Measurements from ENCODE around the gene SLC25A30. TPM values are rescaled to one million over a fixed set of nuclear protein-coding genes. Genes with fewer than 3 reads are reported as not detected.

Gene SLC25A30
- total and polyA plus RNA-seq, 8 donors, result 15.2 to 25.1 (median 17.9) TPM

DNA sequence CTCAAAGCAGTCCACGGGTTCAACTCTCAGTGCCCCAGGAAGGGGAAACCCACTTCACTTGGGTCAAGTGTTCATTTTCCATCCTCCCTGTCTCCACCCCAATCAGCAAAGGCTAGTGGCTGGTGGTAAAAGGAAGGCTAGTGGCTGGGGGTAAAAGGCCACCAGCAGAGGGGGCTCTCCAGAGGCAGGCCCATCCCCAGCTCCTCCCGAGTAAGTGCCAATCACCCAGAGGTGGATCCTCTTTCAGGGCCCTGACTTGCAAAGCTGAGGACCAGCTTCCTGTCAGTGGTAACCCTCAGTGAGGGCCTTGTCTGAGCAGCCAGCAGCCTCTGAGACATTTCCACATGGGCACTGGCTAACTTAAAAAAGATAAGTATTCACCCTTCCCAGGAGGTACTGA lies 55.2 kb downstream of the SLC25A30 start:
- TF ChIP-seq, protein P1, sequence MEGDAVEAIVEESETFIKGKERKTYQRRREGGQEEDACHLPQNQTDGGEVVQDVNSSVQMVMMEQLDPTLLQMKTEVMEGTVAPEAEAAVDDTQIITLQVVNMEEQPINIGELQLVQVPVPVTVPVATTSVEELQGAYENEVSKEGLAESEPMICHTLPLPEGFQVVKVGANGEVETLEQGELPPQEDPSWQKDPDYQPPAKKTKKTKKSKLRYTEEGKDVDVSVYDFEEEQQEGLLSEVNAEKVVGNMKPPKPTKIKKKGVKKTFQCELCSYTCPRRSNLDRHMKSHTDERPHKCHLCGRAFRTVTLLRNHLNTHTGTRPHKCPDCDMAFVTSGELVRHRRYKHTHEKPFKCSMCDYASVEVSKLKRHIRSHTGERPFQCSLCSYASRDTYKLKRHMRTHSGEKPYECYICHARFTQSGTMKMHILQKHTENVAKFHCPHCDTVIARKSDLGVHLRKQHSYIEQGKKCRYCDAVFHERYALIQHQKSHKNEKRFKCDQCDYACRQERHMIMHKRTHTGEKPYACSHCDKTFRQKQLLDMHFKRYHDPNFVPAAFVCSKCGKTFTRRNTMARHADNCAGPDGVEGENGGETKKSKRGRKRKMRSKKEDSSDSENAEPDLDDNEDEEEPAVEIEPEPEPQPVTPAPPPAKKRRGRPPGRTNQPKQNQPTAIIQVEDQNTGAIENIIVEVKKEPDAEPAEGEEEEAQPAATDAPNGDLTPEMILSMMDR (IDR thresholded peaks at IDR 0.05), result no peak
- Histone ChIP-seq H3K4me3 (no peak overlapping the region), H3K36me3 (peaks cover 0 to 22% of the 10 kb centered on the region in 2 donors), H3K27ac (no peak overlapping the region), H3K27me3 (no peaks in the 10 kb centered on the region), H3K4me1 (peaks cover 0 to 8% of the 10 kb centered on the region in 2 donors), H3K9me3 (no peaks in the 10 kb centered on the region)
- intact Hi-C loops (cut with DNase I), result no loop called here
- ATAC-seq (no peak), DNase-seq (no peak)

DNA sequence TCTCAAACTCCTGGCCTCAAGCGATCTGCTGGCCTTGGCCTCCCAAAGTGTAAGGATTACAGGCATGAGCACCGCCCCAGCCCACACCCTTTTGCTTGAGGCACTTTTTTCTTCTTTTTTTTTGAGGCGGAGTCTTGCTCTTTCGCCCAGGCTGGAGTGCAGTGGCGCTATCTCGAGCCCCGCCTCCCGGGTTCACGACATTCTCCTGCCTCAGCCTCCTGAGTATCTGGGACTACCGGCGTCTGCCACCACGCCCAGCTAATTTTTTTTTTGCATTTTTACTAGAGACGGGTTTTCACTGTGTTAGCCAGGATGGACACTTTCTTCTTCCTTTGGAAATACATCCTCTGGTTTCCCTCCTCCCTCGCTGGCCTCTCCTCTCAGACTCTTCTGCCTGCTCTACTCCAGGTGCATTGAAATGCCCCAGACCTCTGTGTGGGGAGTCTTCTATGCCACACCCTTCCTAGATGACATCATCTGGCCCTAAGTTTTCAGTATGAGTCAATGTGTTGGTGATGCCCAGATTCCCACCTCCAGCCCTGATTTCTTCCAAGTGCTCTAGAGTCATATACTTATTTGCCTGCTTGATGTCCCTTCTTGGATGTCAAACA lies 56.5 kb downstream of the SLC25A30 start:
- DNase-seq, result no peak
- TF ChIP-seq, protein P1 (IDR thresholded peaks at IDR 0.05), result no peak
- ATAC-seq, result no peak
- intact Hi-C loops (cut with DNase I), result no loop called here
- Histone ChIP-seq H3K4me3 (no peak overlapping the region), H3K27me3 (no peaks in the 10 kb centered on the region), H3K36me3 (peaks cover 0 to 29% of the 10 kb centered on the region in 2 donors), H3K27ac (no peak overlapping the region), H3K9me3 (no peaks in the 10 kb centered on the region), H3K4me1 (no peaks in the 10 kb centered on the region)

DNA sequence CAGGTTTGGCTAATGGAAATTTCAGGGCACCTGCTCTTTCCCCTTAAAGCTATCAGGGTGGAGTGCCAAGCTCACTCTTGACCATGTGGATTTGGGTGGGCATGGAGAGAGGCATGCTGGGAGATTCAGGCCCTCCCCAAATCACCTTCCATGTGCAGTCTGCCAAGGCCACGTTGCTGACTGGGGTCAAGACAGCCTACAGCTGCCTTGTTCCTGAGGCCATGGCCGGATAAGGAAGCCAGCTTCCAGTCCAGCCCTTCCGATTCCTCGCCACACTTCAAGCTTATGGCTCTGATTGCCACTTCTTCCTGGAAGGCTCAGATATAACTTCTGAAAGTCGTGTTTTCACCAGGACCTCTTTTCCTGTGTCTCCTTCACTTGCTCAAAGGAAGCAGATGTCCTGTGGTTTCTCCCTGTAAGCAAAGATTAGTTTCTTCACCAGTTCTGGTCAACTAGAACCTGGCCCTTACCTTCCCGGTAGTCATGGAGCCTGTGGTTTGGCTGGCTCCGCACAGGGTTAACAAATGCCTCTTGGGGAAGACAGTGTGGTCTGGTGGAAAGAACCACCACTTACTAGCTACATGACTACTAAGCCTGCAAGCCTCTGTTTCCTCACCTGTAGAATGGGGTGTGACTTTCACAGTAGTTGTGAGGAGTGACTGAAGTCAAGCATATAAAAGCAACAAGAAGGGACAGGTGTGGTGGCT lies 61.1 kb downstream of the SLC25A30 start:
- intact Hi-C loops (cut with DNase I), result no loop called here
- TF ChIP-seq, protein P1 (IDR thresholded peaks at IDR 0.05), result no peak
- Histone ChIP-seq H3K4me3 (no peak overlapping the region), H3K9me3 (no peaks in the 10 kb centered on the region), H3K27me3 (no peaks in the 10 kb centered on the region), H3K27ac (peak overlapping the region in 1 of 2 donors; percentile 37), H3K4me1 (no peaks in the 10 kb centered on the region), H3K36me3 (peaks cover 0 to 62% of the 10 kb centered on the region in 2 donors)
- ATAC-seq (no peak), DNase-seq (no peak)

DNA sequence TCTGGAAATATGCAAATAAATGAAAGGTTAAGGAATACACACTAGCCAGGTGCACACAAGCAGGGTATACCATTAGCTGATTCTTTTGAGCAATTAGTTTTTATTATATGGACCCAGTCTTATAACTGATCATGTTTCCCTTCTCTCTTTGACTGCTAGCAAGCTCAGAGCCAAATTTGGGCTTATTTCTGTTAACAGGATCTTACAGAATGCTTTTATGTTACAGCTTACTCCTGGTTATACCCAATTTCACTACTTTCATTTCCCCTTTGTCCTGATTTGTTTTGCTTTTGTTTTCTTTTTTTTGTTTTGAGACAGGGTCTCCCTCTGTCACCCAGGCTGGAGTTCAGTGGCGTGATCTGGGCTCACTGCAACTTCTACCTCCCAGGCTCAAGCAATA lies 64.3 kb downstream of the SLC25A30 start:
- H3K36me3 ChIP-seq, result peaks cover 0 to 70% of the 10 kb centered on the region in 2 donors
- peaks cover 0 to 9% of the 10 kb centered on the region in 2 donors for H3K4me1 ChIP-seq
- H3K9me3 ChIP-seq, result no peaks in the 10 kb centered on the region
- intact Hi-C loops (cut with DNase I), result no loop called here
- no peak for DNase-seq
- H3K27me3 ChIP-seq, result no peaks in the 10 kb centered on the region
- TF ChIP-seq, protein P1 (IDR thresholded peaks at IDR 0.05), result no peak
- H3K27ac ChIP-seq, result no peak overlapping the region
- ATAC-seq, result no peak
- H3K4me3 ChIP-seq, result no peak overlapping the region

DNA sequence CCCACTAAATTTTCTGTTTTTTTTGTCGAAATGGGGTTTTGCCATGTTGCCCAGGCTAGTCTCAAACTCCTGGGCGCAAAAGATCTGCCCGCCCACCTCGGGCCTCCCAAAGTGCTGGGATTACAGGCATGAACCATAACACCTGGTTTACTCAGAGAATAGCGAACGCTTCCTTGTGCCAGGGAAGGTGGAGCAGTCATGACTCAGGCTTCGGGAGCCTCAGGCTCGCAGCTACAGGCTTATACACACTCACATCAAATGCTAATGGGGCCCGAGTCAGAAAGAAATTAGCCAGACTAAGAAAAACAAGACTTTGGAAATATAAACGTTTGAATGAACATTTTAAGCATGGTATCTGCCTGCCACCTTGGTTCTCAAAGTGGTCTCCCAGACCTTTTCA lies 66.1 kb downstream of the SLC25A30 start:
- Histone ChIP-seq H3K9me3 (no peaks in the 10 kb centered on the region), H3K36me3 (peaks cover 0 to 78% of the 10 kb centered on the region in 2 donors), H3K4me3 (no peak overlapping the region), H3K27ac (no peak overlapping the region), H3K27me3 (no peaks in the 10 kb centered on the region), H3K4me1 (peaks cover 0 to 11% of the 10 kb centered on the region in 2 donors)
- ATAC-seq, result no peak
- TF ChIP-seq, protein P1 (IDR thresholded peaks at IDR 0.05), result no peak
- intact Hi-C loops (cut with DNase I), result no loop called here
- DNase-seq, result no peak

Measured in left lung (tissue), 10 donors.